LNCaP clone FGC (cell line): ENCODE results near the gene MCM8.

Experiments
- DNase-seq: peaks from one replicate; pipeline ENCODE4 v3.0.0-alpha.2; 2011; ENCODE audit warnings: low read depth
- H3K4me3 ChIP-seq: 2 replicates; pipeline ENCODE4 v1.5.1; 2011; ENCODE audit warnings: mild to moderate bottlenecking, low read depth, low read length, control low read depth
- TF ChIP-seq, protein P1 (sequence below): IDR thresholded peaks from 2 replicates; pipeline ENCODE4 v1.5.1; 2012; ENCODE audit warnings: mild to moderate bottlenecking; ENCODE audit not compliant: control insufficient read depth, insufficient read depth; ENCODE audit errors: extremely low read depth

The MCM8 gene

DNA sequence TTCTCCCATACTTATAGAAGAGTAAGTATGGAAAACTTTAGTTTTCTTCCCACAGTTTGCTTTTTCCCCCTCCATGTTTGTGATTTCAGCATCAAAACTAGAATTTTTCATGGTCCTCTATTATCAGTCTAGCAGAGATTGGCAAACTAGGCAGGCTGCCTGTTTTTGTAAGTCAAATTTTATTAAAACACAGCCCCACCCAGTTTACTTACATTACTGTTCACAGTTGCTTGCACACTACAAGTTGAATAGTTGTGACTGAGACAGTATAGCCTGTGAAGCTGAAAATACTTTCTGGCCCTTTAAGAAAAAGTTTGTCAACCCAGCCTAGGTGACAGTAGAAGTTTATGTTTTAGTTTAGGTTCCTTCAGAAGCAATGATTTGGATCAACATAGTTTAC is 19.5 kb downstream of the MCM8 start:
- DNase-seq, result no peak
- TF ChIP-seq, protein P1, sequence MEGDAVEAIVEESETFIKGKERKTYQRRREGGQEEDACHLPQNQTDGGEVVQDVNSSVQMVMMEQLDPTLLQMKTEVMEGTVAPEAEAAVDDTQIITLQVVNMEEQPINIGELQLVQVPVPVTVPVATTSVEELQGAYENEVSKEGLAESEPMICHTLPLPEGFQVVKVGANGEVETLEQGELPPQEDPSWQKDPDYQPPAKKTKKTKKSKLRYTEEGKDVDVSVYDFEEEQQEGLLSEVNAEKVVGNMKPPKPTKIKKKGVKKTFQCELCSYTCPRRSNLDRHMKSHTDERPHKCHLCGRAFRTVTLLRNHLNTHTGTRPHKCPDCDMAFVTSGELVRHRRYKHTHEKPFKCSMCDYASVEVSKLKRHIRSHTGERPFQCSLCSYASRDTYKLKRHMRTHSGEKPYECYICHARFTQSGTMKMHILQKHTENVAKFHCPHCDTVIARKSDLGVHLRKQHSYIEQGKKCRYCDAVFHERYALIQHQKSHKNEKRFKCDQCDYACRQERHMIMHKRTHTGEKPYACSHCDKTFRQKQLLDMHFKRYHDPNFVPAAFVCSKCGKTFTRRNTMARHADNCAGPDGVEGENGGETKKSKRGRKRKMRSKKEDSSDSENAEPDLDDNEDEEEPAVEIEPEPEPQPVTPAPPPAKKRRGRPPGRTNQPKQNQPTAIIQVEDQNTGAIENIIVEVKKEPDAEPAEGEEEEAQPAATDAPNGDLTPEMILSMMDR, result no peak
- H3K4me3 ChIP-seq, result no peak overlapping the region

DNA sequence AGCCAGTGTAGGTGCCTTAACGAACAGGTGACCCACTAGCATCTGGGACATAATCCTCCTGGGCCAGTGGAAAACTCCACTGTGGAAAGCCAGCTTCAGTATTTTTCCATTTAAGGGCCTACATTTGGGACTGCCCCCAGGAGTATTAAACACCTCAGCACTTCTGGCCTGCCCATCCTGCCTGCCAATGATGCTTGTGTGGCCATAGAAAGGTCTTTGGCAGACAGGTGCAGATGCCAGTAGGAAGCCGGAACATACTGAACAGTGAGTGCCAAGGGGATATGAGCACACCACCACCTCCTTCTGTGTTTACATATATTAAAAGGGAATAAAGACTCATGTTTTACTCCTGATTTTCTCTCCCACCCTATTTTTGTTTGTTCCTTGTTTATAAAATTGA is 19.9 kb downstream of the MCM8 start:
- H3K4me3 ChIP-seq, result no peak overlapping the region
- TF ChIP-seq, protein P1, result no peak
- DNase-seq, result peak; percentile 80

DNA sequence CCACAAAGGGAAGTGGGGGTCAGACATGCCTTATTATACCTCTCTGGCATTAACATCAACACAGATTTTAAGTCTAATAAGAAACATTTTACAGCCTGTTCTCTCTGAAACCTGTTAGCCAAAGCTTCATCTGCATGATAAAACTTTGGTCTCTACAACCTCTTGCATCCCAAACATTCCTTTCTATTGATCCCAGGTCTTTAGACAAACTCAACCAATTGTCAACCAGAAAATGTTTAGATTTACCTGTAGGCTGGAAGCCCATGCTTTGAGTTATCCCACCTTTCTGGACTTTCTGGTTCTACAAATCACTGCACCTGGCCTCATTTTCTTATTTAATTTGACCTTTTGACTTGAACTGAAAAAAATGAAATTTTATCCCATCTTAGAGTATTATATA is 20.8 kb downstream of the MCM8 start:
- TF ChIP-seq, protein P1, result no peak
- no peak for DNase-seq
- no peak overlapping the region for H3K4me3 ChIP-seq

DNA sequence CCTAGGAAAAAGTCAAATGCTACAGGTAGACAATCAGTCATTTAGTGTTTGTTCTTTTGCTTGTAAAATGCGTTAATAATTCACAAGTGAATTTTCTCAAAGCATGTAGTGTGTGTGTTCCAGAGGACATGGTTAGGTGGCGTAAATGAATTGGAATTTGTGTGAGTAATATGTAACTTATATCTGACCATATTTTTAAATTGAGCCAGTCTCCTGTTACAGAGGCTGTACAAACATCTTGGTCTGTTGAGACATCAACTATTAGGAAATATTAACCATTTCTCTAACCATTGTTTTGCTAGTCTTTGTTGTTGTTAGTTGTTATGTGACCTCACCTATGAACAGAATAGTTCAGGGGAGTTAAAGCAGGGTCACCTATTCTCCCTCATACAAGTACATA is 22.7 kb downstream of the MCM8 start:
- peak; percentile 85 for DNase-seq
- H3K4me3 ChIP-seq, result no peak overlapping the region
- TF ChIP-seq, protein P1, result no peak

DNA sequence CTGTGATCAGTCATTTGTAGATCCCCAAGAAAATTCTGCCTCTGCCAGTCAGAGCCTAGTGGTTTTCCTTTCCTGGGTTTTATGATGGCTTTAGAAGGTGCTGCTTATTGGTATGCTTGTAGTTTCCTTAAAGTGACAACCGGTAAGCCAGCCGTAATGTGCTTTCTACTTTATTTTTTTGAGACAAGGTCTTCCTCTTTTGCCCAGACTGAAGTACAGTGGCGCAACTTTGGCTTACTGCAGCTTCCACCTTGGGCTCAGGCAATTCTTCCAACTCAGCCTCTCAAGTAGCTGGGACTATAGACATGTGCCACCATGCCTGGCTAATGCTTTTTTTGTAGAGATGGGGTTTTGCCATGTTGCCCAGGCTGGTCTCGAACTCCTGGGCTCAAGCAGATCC is 23.5 kb downstream of the MCM8 start:
- H3K4me3 ChIP-seq, result no peak overlapping the region
- TF ChIP-seq, protein P1, result no peak
- DNase-seq, result no peak

DNA sequence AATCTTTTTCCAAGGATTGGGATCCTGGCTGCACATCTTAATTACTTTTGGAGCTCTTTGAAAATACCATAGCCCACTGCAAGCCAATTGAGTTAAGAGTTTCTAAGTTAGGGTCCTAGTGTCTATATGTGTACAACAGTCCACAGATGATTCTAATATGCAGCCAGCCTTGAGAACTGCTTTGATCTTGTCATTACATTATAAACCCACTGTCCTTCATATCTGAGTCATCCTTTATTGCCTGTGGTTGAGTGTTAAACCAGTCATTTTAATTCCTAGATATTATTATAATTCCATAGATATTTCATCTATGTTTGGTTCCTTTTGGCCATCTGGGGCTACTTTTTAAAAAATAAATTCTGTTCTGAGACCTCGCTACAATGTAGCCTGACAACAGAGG is 24.1 kb downstream of the MCM8 start:
- no peak for DNase-seq
- TF ChIP-seq, protein P1, result no peak
- H3K4me3 ChIP-seq, result no peak overlapping the region

DNA sequence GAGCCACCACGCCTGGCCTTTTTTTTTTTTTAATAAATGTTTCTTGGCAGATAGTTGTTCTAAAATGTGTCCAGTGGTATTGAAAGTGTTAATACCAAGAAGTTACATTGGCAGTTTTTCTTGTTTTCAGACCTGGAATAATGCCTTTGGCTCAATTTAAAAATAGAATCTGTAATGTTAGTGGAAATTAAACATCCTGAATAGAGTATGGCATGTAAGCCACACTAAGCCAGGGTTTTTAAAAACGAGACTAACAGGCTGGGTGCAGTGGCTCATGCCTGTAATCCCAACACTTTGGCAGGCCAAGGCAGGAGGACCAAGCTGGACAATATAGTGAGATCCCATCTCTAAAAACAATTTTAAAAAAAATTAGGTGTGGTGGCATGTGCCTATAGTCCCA is 25.3 kb downstream of the MCM8 start:
- TF ChIP-seq, protein P1, result no peak
- H3K4me3 ChIP-seq, result no peak overlapping the region
- DNase-seq, result peak; percentile 62
